ENCODE results near the gene ARFRP1.
"Not testable (repeated sequence)": the region's sequence is repeated elsewhere in the genome, so short reads cannot be mapped to it uniquely, and the experiment has no call there.

Gene ARFRP1

GRCh38 chr20:63671695-63672094 lies 36.1 kb downstream of the ARFRP1 start:
- not testable (repeated sequence) for DNase-seq

- no peak for DNase-seq
Observed at GRCh38 chr20:63668351-63668750, 39.4 kb downstream of the ARFRP1 start.

- no peak for DNase-seq
Observed at GRCh38 chr20:63667858-63668257, 39.9 kb downstream of the ARFRP1 start.

- DNase-seq = no peak
Observed at GRCh38 chr20:63665708-63666107, 42.1 kb downstream of the ARFRP1 start.

GRCh38 chr20:63664861-63665594 lies 42.7 kb downstream of the ARFRP1 start:
- no peak for DNase-seq

- DNase-seq = no peak
Observed at GRCh38 chr20:63664143-63664851, 43.5 kb downstream of the ARFRP1 start.

- no peak for DNase-seq
Observed at GRCh38 chr20:63663332-63664066, 44.3 kb downstream of the ARFRP1 start.

- no peak for DNase-seq
Observed at GRCh38 chr20:63662813-63663189, 45.0 kb downstream of the ARFRP1 start.

GRCh38 chr20:63661959-63662812 lies 45.6 kb downstream of the ARFRP1 start:
- no peak for DNase-seq

- DNase-seq = no peak
Observed at GRCh38 chr20:63661108-63661507, 46.7 kb downstream of the ARFRP1 start.

GRCh38 chr20:63660622-63661021 lies 47.2 kb downstream of the ARFRP1 start:
- DNase-seq = no peak

- DNase-seq = not testable (repeated sequence)
Observed at GRCh38 chr20:63660174-63660573, 47.6 kb downstream of the ARFRP1 start.

GRCh38 chr20:63659370-63659769 lies 48.4 kb downstream of the ARFRP1 start:
- DNase-seq = no peak

GRCh38 chr20:63658749-63659187 lies 49.0 kb downstream of the ARFRP1 start:
- DNase-seq = no peak

- peak; percentile 89 to 91 for DNase-seq
Observed at GRCh38 chr20:63657937-63658748, 49.6 kb downstream of the ARFRP1 start, which contains the start of gene RTEL1. Gene RTEL1 (plus strand): TSS chr20:63658312. CDS start chr20:63659403, 1,091 bp downstream.

- DNase-seq = no peak
Observed at GRCh38 chr20:63657260-63657936, 50.4 kb downstream of the ARFRP1 start.

- DNase-seq = no peak
Observed at GRCh38 chr20:63656451-63656850, 51.3 kb downstream of the ARFRP1 start.

GRCh38 chr20:63655249-63655648 lies 52.5 kb downstream of the ARFRP1 start:
- no peak for DNase-seq

- DNase-seq = no peak
Observed at GRCh38 chr20:63653974-63654668, 53.7 kb downstream of the ARFRP1 start.
